ENCODE data around the gene DNAH5. TPM values are rescaled to one million over a fixed set of nuclear protein-coding genes. Genes with fewer than 3 reads are reported as not detected.

DNAH5 gene
- total RNA-seq, 1 donor from 2014 or later, result 0.17 TPM

- DNase-seq, result no peak
These were observed 3.0 kb downstream of the DNAH5 start for GRCh38 chr5:13941468-13941867.

DNA sequence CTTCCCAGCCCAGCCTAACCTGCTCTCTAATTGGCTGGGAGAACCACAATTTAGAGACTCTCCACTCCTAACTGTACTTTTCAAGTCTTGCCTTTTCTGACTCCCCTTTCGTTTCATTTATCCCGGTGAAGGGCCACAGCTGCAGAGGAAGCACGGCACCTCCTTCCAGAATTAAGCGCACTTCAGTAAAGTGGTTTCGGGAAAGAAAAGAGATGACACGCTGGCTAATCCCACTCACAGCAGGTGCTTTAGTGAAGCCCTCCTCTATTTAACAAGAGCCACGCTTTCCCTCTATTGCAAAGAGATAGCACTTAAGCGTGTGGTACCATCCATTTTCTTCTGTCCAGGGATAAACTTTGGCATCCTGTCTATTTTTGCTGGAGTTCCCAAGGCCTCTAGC lies 4.8 kb downstream of the DNAH5 start:
- no peak for DNase-seq

- no peak for DNase-seq
These were observed 9.6 kb downstream of the DNAH5 start for GRCh38 chr5:13934921-13935320.

GRCh38 chr5:13934125-13934524 lies 10.4 kb downstream of the DNAH5 start:
- DNase-seq, result no peak

- DNase-seq, result no peak
These were observed 11.9 kb downstream of the DNAH5 start for GRCh38 chr5:13932561-13932960.

- no peak for DNase-seq
These were observed 12.5 kb downstream of the DNAH5 start for GRCh38 chr5:13932011-13932410.

GRCh38 chr5:13930541-13931171 lies 13.8 kb downstream of the DNAH5 start:
- no peak for DNase-seq

GRCh38 chr5:13926731-13927130 lies 17.8 kb downstream of the DNAH5 start:
- no peak for DNase-seq

GRCh38 chr5:13921578-13921977 lies 22.9 kb downstream of the DNAH5 start:
- no peak for DNase-seq

DNA sequence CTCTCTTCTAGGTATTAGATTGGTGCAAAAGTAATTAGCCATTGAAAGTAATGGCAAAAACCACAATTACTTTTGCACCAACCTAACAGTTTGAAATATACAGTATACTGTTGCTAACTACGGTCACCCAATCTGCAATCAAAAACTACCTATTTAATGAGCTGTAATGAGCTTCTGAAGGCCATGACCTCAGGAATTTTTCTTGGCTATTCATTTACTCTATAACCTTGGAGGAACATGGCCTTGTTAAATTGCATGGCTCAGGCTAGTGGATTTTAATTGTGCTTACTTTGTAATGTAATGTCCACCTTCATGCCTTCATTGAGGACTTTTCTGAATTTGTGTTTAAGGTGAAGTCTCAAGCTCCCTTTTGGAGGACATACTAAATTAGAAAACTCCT lies 24.7 kb downstream of the DNAH5 start:
- DNase-seq, result no peak

- DNase-seq, result no peak
These were observed 25.4 kb downstream of the DNAH5 start for GRCh38 chr5:13919087-13919486.

GRCh38 chr5:13917061-13917460 lies 27.4 kb downstream of the DNAH5 start:
- no peak for DNase-seq

DNA sequence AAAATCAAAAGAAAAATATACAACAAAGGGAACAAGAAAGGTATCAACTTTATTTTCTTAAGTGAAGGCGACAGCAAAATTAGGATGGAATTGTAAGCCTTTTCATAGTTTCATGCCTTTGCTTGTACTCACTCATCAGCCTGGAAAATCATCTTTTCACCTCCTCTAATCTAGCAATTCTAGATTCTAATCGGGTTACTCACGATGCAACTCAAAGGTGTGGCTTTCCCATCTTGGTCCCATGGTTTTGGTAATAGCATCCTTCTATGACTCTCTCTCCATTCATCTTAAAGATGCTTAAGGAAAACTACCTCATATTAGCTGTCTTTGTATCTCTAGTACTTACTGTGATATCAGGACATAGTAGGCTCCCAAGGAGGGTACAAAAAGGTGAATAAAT lies 30.5 kb downstream of the DNAH5 start:
- no peak for DNase-seq

DNA sequence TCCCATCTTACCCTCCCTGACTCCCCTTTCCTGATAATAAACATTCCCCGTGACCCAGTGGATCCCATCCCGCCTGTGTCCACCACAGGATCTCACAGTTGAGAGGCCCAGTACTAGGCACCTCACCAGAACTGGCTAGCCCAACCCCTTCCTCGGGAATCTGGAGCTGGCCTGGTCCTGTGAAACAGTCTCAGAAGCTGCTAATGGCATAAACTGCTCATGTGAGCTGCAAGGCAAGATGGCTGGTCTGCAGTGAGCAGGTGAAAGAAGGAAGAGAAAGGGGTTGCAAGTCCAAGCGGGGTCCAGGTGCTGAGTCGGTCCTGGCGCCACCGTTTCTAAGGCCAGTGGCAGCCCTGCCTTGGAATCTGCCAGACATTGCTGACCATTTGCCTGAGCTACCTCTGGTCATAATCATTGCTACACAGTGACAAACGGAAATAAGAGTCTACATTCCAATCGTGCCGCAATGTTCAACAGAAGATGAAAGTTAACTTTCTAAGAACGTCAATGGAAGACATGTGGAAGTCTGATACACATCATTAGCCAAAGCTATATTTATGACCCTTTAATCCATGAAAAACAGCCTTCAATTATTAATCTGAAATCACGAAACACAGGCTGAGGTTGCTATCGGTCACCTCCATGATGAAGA lies 33.7 kb downstream of the DNAH5 start:
- DNase-seq, result no peak

DNA sequence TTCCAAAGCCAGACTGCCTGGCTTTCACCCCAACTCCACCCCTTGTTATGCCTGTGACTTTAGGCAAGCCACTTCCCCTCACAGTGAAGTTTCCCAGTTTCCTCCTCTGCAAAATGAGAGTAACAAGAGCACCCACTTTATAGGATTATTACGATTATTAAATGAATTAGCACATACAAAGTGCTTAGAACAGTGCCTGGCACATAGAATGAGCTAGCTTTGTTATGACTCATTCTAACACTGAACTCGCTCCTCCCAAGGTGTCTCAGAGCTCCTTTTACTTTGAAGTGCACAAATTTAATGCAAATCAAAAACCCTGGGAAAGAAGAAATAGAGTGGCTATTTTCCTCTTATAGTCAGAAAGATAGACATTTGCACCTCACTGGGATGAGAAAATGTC lies 34.3 kb downstream of the DNAH5 start:
- no peak for DNase-seq

DNA sequence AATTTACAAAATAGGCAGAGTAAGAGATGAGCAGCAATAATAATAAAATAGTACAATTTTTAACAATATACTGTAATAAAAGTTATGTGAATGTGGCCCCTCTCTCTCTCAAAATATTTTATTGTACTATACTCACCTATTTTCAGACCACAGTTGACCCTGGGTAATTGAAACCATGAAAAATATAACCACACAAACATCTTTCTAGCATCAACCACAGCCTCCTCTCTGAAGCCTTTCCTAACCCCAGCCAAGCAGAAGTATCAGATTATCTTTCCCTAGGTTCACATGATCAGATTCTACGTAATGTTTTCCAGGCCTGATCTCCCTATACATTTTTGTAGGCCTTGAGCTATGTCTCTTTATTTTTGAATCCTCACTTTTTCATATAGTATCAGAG lies 35.2 kb downstream of the DNAH5 start:
- no peak for DNase-seq

DNA sequence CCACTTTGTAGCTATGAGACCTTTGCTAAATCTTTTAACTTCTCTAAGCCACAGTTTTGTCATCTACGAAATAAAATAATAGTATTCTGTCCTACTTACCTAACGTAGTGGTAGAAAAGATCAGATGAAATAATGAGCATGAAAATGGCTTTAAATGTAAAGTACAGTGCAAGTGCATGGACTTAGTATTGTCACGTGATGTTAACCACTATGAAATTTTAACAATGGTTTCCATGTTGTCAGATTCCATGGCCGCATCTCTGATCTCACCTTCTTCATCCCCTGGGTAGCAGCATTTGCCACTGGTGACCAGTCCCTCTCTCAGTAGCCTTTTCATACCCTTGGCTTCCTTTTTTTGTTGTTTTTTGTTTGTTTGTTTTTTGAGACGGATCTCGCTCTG lies 45.9 kb downstream of the DNAH5 start:
- DNase-seq, result no peak

DNA sequence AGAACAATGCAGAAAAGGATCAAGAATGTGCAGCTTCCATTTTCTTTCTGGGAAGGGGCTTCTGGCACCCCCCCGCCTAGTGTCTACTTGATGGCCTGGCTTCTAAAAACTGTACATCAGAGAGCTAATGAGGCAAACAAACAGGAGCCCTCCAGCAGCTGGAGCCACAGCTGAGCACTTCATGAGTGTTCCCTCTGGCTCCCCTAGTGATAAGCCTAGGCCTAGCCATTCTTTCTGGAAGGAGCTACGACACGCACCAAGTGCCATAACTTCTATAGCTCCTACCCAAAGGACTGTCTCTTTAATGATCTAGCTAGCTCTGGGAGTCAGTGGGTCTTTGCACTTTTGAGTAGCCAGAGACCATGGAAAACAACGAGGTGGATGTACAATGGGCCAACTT lies 66.1 kb downstream of the DNAH5 start:
- no peak for DNase-seq

- peak; percentile 61 for DNase-seq
These were observed 77.7 kb downstream of the DNAH5 start for GRCh38 chr5:13866792-13867191.

DNA sequence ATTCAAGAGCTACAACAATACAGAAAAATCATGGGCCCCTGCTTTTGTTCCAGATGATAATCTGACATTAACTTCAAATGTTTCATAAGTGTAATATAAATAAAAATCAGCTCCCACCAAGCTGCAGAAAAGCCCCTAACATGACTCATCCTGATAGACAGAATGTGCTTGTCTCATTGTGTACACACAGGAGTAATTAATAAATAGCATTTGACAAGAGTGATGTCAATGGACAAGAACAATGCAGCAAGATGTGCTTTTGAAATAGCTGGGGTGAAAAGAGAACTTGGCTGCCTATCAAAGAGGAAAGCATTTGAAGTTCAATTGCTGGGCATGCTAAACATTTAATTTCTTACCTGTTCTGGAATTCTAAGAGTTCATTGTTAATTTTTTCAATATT lies 79.2 kb downstream of the DNAH5 start:
- DNase-seq, result no peak

- DNase-seq, result no peak
These were observed 84.3 kb downstream of the DNAH5 start for GRCh38 chr5:13860146-13860545.

DNA sequence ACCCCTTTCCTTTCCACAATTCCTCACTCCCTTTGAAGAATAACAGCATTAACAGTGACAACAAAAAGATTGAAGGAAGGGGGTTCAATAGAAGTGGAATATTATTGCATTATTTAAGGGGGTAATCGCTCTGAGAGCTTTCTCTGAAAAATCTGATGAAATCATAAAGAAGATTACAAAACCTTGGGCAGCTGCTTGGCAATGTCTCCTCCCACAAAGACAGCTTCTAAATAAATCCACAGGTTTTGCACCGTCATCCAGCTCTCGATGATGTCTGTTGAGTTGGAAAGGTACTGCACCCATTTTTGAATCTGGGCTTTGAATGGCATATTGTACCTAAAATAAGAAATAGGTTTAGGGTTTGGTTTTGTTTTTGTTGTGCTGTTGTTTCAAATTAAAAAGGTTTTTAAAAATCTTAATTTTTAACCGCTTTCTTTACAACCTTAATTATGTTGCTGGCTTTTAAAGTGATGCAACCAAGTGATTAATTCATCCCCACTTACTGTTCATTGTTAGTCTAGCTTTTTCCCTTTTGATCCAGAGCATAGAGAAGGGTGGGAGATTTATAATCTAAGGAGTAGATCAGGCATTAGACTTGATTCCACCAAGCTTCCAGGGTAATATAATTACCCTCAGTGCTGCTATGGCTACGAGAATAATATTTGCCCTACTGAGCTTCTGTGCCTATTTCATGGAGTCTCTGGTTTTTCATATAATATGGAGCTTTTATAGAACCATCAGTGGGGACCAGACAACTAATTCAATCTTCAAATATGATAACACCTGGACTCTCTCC lies 85.0 kb downstream of the DNAH5 start:
- DNase-seq, result no peak

- no peak for DNase-seq
These were observed 101.2 kb downstream of the DNAH5 start for GRCh38 chr5:13843175-13843846.
